ENCODE data around the gene LPAR1. TPM values are rescaled to one million over a fixed set of nuclear protein-coding genes. Genes with fewer than 3 reads are reported as not detected.

The LPAR1 gene
- total RNA-seq, 1 experiment from 2014 or later: 11.0 TPM

GRCh38 chr9:111034170-111034897, 3.9 kb downstream of the LPAR1 start:
- ChIA-PET POLR2A (no interaction called here), CTCF (no interaction called here)
- in situ Hi-C loops (cut with HindIII; ENCODE audit: low pct_unique_long_range_greater_than_20kb, low sequenced_read_pairs): no loop called here
- H3K4me1 ChIP-seq (ENCODE audit: control insufficient read depth, insufficient read depth, low read length): peaks cover 5% of the 10 kb centered on the region
- H3K9me3 ChIP-seq (ENCODE audit: control insufficient read depth, insufficient read depth, low read depth, low read length): no peaks in the 10 kb centered on the region
- no peak for ATAC-seq
- H3K36me3 ChIP-seq (ENCODE audit: control insufficient read depth, insufficient read depth, low read length): no peaks in the 10 kb centered on the region; the same call in 1 of the 2 replicates
- H3K27ac ChIP-seq (ENCODE audit: low read length): no peak overlapping the region
- DNase-seq (ENCODE audit: low read depth, low spot score): no peak
- no TSS peak for BruUV-seq (replicated peaks)
- intact Hi-C loops (cut with micrococcal nuclease; ENCODE audit: unreplicated experiment): no loop called here
- no peak overlapping the region for H3K4me3 ChIP-seq (ENCODE audit: low read depth in 2 of 2, low read length in 2 of 2)
- no peaks in the 10 kb centered on the region for H3K27me3 ChIP-seq (ENCODE audit: control insufficient read depth, insufficient read depth, low read length)
- TF ChIP-seq SIN3A (IDR thresholded peaks at IDR 0.05; ENCODE audit: borderline replicate concordance, insufficient read depth, low read depth, low read length): no peak
- TF ChIP-seq REST (IDR thresholded peaks at IDR 0.05; ENCODE audit: insufficient read depth in 1 of 2, low read depth in 2 of 2, low read length in 1 of 2): no peak
- TF ChIP-seq CTCF (IDR thresholded peaks at IDR 0.05): no peak
- no peak for TF ChIP-seq TCF7L2 (IDR thresholded peaks at IDR 0.05; ENCODE audit: low read depth, low read length)
- no peak for TF ChIP-seq POLR2AphosphoS5 (IDR thresholded peaks at IDR 0.05; ENCODE audit: low read depth, low read length)

- DNase-seq (ENCODE audit: low read depth, low spot score) (no peak), ATAC-seq (no peak)
- TF ChIP-seq REST (IDR thresholded peaks at IDR 0.05; ENCODE audit: insufficient read depth in 1 of 2, low read depth in 2 of 2, low read length in 1 of 2) (no peak), POLR2AphosphoS5 (IDR thresholded peaks at IDR 0.05; ENCODE audit: low read depth, low read length) (no peak), SIN3A (IDR thresholded peaks at IDR 0.05; ENCODE audit: borderline replicate concordance, insufficient read depth, low read depth, low read length) (no peak), TCF7L2 (IDR thresholded peaks at IDR 0.05; ENCODE audit: low read depth, low read length) (no peak), CTCF (IDR thresholded peaks at IDR 0.05) (no peak)
- no peaks in the 10 kb centered on the region for H3K9me3 ChIP-seq (ENCODE audit: control insufficient read depth, insufficient read depth, low read depth, low read length)
- H3K4me1 ChIP-seq (ENCODE audit: control insufficient read depth, insufficient read depth, low read length): no peaks in the 10 kb centered on the region
- no TSS peak for BruUV-seq (replicated peaks)
- intact Hi-C loops (cut with micrococcal nuclease; ENCODE audit: unreplicated experiment) (no loop called here), in situ Hi-C loops (cut with HindIII; ENCODE audit: low pct_unique_long_range_greater_than_20kb, low sequenced_read_pairs) (no loop called here)
- no peak overlapping the region for H3K27ac ChIP-seq (ENCODE audit: low read length)
- ChIA-PET CTCF (no interaction called here), POLR2A (interaction anchor here (0.5 kb wide), 1 partner anchor 104 kb away, joined by 9 read pairs; no protein-coding TSS in a partner anchor)
- no peaks in the 10 kb centered on the region for H3K27me3 ChIP-seq (ENCODE audit: control insufficient read depth, insufficient read depth, low read length)
- H3K36me3 ChIP-seq (ENCODE audit: control insufficient read depth, insufficient read depth, low read length): no peaks in the 10 kb centered on the region
- no peak overlapping the region for H3K4me3 ChIP-seq (ENCODE audit: low read depth in 2 of 2, low read length in 2 of 2)
Observed at GRCh38 chr9:111030492-111030891, 7.8 kb downstream of the LPAR1 start.

Data from Panc1 (cell line).